GM12872 (cell line): ENCODE results near the gene RANBP10.

Experiments
- TF ChIP-seq, protein P1 (sequence below): IDR thresholded peaks from 3 replicates; pipeline ENCODE4 v1.5.1; 2011; ENCODE audit warnings: low read depth, mild to moderate bottlenecking, low read length, moderate library complexity; ENCODE audit not compliant: insufficient read depth

Gene RANBP10

DNA sequence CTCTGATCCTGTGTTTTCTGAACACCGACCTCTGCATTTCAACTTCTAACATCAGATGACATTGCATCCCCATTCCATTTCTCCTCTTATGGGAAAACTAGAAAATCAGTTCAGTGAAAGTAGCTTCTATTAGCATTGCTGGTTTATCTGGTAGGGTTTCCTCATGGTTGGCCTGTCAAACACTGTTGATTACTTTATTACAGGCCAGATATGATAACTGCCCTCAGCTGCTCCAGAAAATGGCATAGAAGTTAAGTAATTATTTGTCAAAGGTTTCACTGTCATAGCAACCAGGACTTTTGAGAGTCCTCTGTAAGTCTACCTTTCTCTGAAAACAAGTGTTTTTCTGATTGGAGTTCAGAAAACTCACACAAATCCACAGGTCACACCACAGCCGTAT is 90.3 kb downstream of the RANBP10 start:
- TF ChIP-seq, protein P1, sequence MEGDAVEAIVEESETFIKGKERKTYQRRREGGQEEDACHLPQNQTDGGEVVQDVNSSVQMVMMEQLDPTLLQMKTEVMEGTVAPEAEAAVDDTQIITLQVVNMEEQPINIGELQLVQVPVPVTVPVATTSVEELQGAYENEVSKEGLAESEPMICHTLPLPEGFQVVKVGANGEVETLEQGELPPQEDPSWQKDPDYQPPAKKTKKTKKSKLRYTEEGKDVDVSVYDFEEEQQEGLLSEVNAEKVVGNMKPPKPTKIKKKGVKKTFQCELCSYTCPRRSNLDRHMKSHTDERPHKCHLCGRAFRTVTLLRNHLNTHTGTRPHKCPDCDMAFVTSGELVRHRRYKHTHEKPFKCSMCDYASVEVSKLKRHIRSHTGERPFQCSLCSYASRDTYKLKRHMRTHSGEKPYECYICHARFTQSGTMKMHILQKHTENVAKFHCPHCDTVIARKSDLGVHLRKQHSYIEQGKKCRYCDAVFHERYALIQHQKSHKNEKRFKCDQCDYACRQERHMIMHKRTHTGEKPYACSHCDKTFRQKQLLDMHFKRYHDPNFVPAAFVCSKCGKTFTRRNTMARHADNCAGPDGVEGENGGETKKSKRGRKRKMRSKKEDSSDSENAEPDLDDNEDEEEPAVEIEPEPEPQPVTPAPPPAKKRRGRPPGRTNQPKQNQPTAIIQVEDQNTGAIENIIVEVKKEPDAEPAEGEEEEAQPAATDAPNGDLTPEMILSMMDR: no peak

DNA sequence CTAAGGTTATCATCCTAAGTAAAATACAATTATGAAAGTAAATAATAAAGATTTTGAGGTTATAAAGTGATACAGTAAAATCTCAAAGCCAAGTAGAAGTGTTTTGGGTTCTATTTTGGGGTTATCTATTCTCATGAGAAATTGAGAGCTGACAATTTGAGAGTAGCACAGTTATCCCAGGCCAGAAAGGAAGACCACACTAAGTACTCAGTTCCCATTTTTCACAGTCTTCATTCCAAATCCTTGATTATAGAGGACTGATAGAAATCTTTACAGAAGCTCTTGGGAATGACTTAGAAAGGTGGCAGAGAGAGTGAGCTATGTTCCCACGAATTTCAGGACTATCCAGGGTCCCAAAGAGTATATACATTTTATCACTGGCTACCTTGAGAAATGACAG is 91.8 kb downstream of the RANBP10 start:
- TF ChIP-seq, protein P1: no peak

DNA sequence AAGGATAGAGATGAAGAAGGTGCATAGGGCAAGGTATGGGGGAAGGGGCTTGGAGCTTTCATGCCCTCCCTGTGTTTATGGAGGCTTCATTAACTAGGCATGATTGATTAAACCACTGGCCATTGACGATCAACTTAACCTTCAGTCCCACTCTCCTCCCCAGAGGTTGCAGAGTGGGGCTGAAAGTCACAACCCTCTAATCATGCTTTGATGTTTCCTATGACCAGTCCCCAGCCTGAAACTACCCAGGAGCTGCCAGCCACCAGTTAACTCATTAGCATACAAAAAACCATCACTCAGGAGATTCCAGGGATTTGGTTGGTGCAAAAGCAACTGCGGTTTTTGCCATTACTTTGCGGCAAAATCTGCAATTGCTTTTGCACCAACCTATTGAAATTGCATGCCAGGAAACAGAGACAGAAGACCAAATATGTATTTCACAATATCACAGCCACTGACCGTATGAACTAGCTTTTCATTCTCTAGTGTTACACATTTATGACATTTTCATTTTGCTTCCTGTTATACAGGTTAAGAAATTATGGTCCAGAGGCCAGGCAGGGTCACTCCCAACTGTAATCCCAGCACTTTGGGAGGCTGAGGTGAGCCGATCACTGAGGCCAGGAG is 92.6 kb downstream of the RANBP10 start:
- TF ChIP-seq, protein P1: no peak

DNA sequence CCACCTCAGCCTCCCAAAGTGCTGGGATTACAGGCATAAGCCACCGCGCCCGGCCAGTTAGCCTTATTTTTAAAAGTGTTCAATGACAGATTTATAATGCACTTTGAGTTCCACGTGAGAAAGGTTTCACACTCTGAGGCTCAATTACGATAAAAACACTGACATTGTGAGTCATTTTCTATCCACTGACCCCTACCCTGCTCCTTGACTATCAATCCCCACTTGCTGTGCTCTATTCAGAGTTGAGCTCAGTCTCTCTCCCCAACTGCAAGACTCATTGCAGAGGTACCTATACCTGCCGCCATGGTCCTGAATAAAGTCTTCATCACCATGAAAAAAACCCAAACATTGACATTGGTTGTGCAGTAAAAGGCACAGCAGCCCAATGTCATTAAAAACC is 95.8 kb downstream of the RANBP10 start:
- TF ChIP-seq, protein P1: no peak

DNA sequence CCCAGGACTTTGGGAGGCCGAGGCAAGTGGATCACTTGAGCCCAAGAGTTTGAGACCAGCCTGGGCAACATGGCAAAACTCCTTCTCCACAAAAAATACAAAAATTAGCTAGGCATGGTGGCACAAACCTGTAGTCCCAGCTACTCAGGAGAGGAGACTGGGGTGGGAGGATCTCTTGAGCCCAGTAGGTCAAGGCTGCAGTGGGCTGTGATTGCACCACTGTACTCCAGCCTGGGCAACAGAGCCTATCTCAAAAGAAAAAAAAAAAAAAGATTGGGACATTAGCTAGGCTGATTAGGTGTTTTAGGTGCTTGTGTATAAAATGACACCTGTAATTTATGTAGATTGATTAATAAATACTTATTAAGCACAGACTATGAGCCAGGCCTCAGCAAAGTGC is 97.3 kb downstream of the RANBP10 start:
- TF ChIP-seq, protein P1: no peak

DNA sequence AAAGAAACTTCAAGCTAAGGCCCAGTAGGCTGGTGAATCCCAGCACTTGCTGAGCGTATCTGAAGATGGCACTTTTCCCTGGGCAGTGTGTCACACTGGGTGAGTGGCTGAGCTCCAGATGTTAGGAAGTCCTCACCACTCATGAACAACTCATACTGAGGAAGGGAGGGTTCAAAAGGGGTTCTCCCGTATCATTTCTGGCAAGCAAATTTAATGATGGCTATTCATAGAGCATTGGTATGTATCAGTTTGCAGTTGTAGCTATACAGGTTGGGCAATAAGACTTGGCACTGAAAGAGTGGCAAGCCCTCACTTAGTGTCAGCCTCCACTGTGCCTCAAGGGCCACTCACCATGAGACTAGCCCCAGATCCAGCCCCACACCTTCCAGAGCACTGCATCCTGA is 98.0 kb downstream of the RANBP10 start:
- TF ChIP-seq, protein P1: no peak

DNA sequence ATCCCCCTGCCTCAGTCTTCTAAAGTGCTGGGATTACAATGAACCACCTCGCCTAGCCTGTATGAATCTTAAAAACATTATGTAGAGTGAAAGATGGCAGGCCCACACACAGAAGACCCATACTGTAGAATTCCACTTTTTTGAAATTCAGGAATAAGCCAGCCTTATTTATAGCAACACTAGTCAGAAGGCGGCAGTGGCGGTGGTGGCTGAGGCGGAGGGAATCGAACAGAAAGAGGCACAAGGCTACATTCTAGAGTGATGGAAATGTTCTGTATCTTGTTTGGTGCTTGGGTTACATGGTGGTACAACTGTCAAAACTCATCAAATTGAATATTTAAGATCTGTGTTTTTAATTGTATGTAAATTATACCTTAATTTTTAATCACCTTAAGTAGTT is 98.6 kb downstream of the RANBP10 start:
- TF ChIP-seq, protein P1: no peak

DNA sequence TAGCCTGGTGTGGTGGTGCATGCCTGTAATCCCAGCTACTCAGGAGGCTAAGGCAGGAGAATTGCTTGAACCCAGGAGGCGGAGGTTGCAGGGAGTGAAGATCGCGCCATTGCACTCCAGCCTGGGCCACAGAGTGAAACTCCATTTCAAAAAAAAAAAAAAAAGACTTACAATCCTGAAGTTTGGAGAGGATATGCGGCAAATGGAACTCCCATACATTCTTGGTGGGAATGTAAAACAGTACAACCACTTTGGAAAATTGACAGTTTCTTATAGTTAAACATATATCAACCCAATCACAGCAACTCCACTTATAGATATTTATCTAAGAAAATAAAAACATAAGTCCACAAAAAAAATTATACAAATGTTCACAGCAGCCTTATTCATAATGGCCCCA is 99.2 kb downstream of the RANBP10 start:
- TF ChIP-seq, protein P1: no peak
